GM18507 (cell line): ENCODE measurements around the gene ANKRD35.
"Not testable (repeated sequence)": the region's sequence is repeated elsewhere in the genome, so short reads cannot be mapped to it uniquely, and the experiment has no call there.

Experiments used
- DNase-seq: peaks from one replicate; pipeline ENCODE4 v3.0.0; 2011; ENCODE audit warnings: low read depth; ENCODE audit not compliant: insufficient read length; ENCODE audit errors: extremely low spot score
- FAIRE-seq: peaks from 2 replicates; lab custom pipeline; 2011; peaks lifted over from hg19 to GRCh38; lab: Jason Lieb, UNC

Gene ANKRD35

DNA sequence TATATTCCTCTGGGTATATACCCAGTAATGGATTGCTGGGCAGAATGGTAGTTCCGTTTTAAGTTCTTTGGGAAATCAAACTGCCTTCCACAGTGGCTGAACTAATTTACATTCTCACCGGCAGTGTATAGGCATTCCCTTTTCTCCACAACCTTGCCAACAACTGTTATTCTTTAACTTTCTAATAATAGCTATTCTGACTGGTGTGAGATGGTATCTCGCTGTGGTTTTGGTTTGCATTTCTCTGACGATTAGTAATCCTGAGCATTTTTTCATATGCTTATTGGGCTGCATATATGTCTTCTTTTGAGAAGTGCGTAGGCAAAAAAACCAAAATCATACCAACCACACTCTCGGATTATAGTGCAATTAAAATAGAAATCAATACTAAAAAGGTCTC is 67.6 kb downstream of the ANKRD35 start:
- FAIRE-seq, DNase-seq: not testable (repeated sequence)
